Peyer's patch (tissue), 4 donors: Measurements from ENCODE around the gene YY1.

Experiments
- CTCF ChIP-seq, 6 experiments: fragments of 450-650 bp in 4 of 6; fragments of 200-600 bp in 2 of 6; sonication (generic) in 1 of 6; IDR thresholded peaks; one replicate each; pipeline ENCODE4 v1.5.1; 2017 to 2019; ENCODE audit warnings: antibody characterized with exemption in 6 of 6, mild to moderate bottlenecking in 3 of 6, moderate library complexity in 1 of 6
- POLR2A ChIP-seq, 2 donors: fragments of 450-650 bp; IDR thresholded peaks; one replicate each; pipeline ENCODE4 v1.5.1; 2017; ENCODE audit warnings: antibody characterized with exemption in 2 of 2, mild to moderate bottlenecking in 2 of 2, moderate library complexity in 2 of 2

DNA sequence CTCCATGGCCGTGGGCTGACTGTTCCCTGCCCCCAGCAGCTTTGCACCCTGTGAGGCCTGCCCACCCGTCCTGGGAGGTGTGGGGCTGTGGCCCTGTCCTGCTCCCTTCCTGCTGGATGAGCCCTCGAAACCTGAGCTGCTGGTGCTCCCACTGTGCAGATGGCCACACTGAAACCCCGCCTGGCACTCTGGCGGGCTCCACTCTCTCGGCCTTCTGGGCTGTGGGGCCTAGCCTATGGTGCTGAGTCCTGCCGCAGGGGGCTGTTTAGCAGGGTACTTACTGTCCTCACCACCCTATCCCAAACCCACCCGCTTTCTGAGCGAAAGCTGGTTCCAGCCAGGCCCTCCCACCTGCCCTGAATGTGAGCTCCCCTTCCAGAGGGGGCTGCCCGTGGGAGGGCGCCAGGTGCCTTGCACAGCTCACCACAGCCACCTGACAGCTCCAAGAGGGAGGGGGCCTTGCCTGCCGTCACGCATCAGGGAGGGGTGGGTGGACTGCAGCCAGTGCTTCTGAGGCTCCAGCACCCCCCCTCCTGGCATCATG, 91.5 kb downstream of the YY1 start:
- TF ChIP-seq CTCF (IDR thresholded peaks at IDR 0.05) (no peak), POLR2A (IDR thresholded peaks at IDR 0.05) (no peak)
